ENCODE measurements around the gene EIF5.

- TF ChIP-seq POLR2A (IDR thresholded peaks at IDR 0.05; ENCODE audit: low read length) (no peak), GATA1 (IDR thresholded peaks at IDR 0.05; ENCODE audit: low read depth, low read length) (no peak)
These were observed 49.2 kb upstream of the EIF5 start for GRCh38 chr14:103284574-103285467.
